Pancreas (tissue), 10 donors: ENCODE measurements around the gene FTCDNL1. TPM values are rescaled to one million over a fixed set of nuclear protein-coding genes. Genes with fewer than 3 reads are reported as not detected.

Experiments
- ATAC-seq, 4 donors: fragments of 200-7000 bp; cut with Tn5 transposase; one replicate each; pipeline versions ENCODE4 v1.8.0 to v1.9.1; 2020; ENCODE audit warnings: mild to moderate bottlenecking in 4 of 4, moderate library complexity in 4 of 4
- DNase-seq, 6 donors: peaks; one replicate each; pipeline ENCODE4 v3.0.0-alpha.2; 2020
- FAIRE-seq: peaks from 2 replicates; lab custom pipeline; 2012; peaks lifted over from hg19 to GRCh38; lab: Jason Lieb, UNC
- H3K27ac ChIP-seq, 4 donors: fragments of 200-600 bp; sonication (generic); 1 replicate in 3 of 4; 2 replicates in 1 of 4; pipeline versions ENCODE4 v1.5.0 to v1.8.0; 2020
- H3K27me3 ChIP-seq, 4 donors: fragments of 200-600 bp; one replicate each; pipeline ENCODE4 v1.8.0; 2021
- H3K36me3 ChIP-seq, 3 donors: fragments of 200-600 bp; sonication (generic) in 1 of 3; one replicate each; pipeline versions ENCODE4 v1.5.0 to v1.8.0; 2020 to 2021
- H3K4me1 ChIP-seq, 3 donors: fragments of 200-600 bp; one replicate each; pipeline ENCODE4 v1.8.0; 2021
- H3K4me3 ChIP-seq, 4 donors: fragments of 200-600 bp; sonication (generic) in 2 of 4; one replicate each; pipeline versions ENCODE4 v1.5.0 to v1.8.0; 2020 to 2021
- H3K9me3 ChIP-seq, 4 donors: fragments of 200-600 bp; one replicate each; pipeline ENCODE4 v1.8.0; 2021
- WGBS, 2 donors: extraction: QIAGEN DNeasy Blood & Tissue Kit; methylation state at CpG; one replicate each; pipeline ENCODE4 v1.1.7; 2013; 5-methylcytosine and 5-hydroxymethylcytosine counted together
- intact Hi-C, 3 donors: fragments of 100-400 bp; cut with DNase I; formaldehyde crosslinking; loops; one replicate each; pipeline versions ENCODE4 v1.11.1 to v1.14.2; 2022
- polyA plus RNA-seq, 2 donors: library from polyadenylated mRNA; stranded (reverse); fragments of 200-250 nt; gene quantifications; one replicate each; pipeline ENCODE4 v1.2.3, GENCODE V29; 2013
- total RNA-seq, 6 donors: library from RNA; stranded (reverse); fragmentation: NEBNext Ultra II Directional in 4 of 6; extraction: Animal tissue kit (Norgen Biotek cat#: 25700) in 4 of 6; gene quantifications; one replicate each; pipeline versions ENCODE4 v1.2.1 to v1.2.4, GENCODE V29; 2021 to 2023
- TF ChIP-seq, protein P1 (sequence below), 4 donors: fragments of 200-600 bp; sonication (generic) in 3 of 4; IDR thresholded peaks; one replicate each; pipeline versions ENCODE4 v1.5.0 to v1.8.0; 2021; ENCODE audit warnings: antibody characterized with exemption in 4 of 4
- donor health status: healthy with polysubstance abuse.
- donor health status: DM: no; HTN: no; CAD: no; lungs with moderate emphysema.
- donor health status: DM: no; HTN: no; CAD: no.
- donor health status: control.
- donor health status: control.
- donor health status: Bipolar disorder and iron deficiency.
- donor health status: DM: yes; HTN: yes; CAD: no.
- donor health status: DM: no; HTN: no; CAD: no.
- donor health status: DM: no; HTN: no; CAD: no.
- donor health status: DM: yes; HTN: yes; CAD: no.

Gene FTCDNL1
- total and polyA plus RNA-seq, 8 donors: 0.53 to 3.2 (median 1.4) TPM

DNA sequence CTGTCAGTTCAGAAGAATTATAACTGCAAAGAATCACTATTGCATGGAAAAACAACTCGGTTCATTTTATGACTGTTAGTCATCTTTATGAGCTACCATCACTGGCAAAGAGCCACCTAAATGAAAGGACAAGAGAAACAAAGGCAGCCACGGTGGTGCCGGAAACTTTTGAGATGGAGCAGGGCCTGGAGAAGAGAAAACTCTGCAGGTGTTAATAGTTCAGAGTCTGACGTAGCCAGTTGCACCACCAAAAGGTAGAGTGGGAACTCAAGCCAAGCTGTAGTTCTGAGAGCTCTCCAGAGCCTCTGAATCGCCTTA lies 110.9 kb downstream of the FTCDNL1 start:
- intact Hi-C loops: no loop called here
- 28% methylated on average over 5 of the region's 5 CpGs for WGBS, 2 donors
- FAIRE-seq (no peak), DNase-seq (no peak), ATAC-seq (no peak)
- peaks cover 0 to 17% (median 0%) of the 10 kb centered on the region in 3 donors for H3K4me1 ChIP-seq
- H3K27me3 ChIP-seq: peaks cover 0 to 3% (median 0%) of the 10 kb centered on the region in 4 donors
- no peaks in the 10 kb centered on the region for H3K36me3 ChIP-seq
- no peak overlapping the region for H3K27ac ChIP-seq
- TF ChIP-seq, protein P1, sequence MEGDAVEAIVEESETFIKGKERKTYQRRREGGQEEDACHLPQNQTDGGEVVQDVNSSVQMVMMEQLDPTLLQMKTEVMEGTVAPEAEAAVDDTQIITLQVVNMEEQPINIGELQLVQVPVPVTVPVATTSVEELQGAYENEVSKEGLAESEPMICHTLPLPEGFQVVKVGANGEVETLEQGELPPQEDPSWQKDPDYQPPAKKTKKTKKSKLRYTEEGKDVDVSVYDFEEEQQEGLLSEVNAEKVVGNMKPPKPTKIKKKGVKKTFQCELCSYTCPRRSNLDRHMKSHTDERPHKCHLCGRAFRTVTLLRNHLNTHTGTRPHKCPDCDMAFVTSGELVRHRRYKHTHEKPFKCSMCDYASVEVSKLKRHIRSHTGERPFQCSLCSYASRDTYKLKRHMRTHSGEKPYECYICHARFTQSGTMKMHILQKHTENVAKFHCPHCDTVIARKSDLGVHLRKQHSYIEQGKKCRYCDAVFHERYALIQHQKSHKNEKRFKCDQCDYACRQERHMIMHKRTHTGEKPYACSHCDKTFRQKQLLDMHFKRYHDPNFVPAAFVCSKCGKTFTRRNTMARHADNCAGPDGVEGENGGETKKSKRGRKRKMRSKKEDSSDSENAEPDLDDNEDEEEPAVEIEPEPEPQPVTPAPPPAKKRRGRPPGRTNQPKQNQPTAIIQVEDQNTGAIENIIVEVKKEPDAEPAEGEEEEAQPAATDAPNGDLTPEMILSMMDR (IDR thresholded peaks at IDR 0.05): no peak
- H3K9me3 ChIP-seq: no peaks in the 10 kb centered on the region
- no peak overlapping the region for H3K4me3 ChIP-seq

DNA sequence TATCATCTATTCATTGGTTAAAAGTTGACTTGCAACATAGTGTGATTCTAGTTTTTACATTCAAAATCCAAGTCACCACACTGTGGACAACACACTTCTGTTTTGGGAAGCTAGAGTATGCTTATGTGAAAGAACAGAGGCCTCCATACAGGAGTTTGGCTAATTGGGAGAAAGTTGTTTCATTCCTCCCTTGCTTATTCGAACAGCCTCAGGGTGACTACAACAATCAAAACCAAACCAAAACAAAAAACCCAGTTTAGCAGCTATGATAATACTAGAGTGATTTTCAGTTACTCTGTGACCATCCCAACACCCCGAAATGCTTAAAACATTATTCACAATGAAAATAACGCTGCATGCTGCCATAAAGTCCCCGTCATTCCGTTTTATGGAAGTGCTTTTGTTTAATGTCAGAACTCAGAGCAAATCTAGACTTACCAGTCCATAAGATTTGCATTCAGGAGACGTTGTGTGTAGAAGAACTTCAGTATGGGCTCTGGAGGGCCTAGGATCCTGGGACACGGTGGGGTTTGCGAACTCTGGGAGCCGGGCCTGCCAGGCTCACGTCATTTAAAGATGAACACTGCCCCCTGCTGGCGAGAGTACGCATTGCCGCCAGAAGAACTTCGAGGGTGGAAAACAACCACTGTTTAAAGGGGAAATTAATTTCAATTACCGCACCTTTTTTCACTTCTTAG lies 111.4 kb downstream of the FTCDNL1 start:
- Histone ChIP-seq H3K4me1 (peaks cover 0 to 17% (median 0%) of the 10 kb centered on the region in 3 donors), H3K4me3 (no peak overlapping the region), H3K9me3 (no peaks in the 10 kb centered on the region), H3K36me3 (no peaks in the 10 kb centered on the region), H3K27ac (no peak overlapping the region), H3K27me3 (peaks cover 0 to 3% (median 0%) of the 10 kb centered on the region in 4 donors)
- ATAC-seq: peak; percentile 56 to 89 (median 81)
- WGBS, 2 donors: 29 to 31% methylated on average over 15 of the region's 15 CpGs
- FAIRE-seq: no peak
- TF ChIP-seq, protein P1 (IDR thresholded peaks at IDR 0.05): peak; percentile 84 to 98 (median 88)
- DNase-seq: peak; percentile 20 to 90 (median 64)
- intact Hi-C loops: loop anchor here in 1 of 3 donors (5.0 kb wide), 1 partner anchor 1427 kb away; no protein-coding TSS in a partner anchor

DNA sequence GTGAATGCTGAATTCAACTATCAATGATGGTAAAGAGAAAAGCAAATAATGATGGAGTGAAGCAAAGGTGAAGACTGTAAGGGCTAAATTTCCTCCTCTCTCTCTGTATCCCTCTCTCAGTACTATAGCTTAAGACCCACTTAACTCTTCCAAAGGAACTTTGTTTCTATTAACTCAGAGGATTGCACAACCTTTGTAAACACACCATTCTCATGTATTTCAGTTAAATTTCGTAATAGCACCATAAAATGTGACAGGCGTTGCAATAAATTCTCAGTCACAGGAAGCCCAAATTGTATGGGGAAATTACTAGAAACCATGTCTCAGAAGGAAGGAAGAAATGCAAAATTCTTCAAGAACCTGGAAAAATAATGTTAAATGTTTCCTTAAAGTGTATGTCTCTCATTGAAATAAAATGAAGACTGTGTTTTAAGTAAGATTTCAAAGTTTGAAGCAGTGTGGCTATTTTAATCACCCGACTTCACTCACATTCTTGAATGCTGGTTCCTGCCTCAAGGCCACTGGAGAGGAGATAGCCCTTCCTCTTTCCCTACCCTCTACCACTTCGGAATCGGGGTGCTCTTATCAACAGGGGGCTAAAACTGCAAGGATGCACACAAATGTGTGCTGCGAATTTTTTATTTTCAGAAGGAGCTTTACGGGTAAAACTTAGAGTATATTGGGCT lies 112.1 kb downstream of the FTCDNL1 start:
- intact Hi-C loops: loop anchor here in 1 of 3 donors (5.0 kb wide), 1 partner anchor 1427 kb away; no protein-coding TSS in a partner anchor
- ATAC-seq (peak in 2 of 4 donors; percentile 57 to 61), DNase-seq (no peak), FAIRE-seq (peak; percentile 43)
- Histone ChIP-seq H3K4me1 (peaks cover 0 to 17% (median 0%) of the 10 kb centered on the region in 3 donors), H3K27me3 (peaks cover 0 to 3% (median 0%) of the 10 kb centered on the region in 4 donors), H3K4me3 (no peak overlapping the region), H3K9me3 (no peaks in the 10 kb centered on the region), H3K27ac (no peak overlapping the region), H3K36me3 (no peaks in the 10 kb centered on the region)
- WGBS, 2 donors: 50 to 55% methylated on average over 7 of the region's 7 CpGs
- TF ChIP-seq, protein P1 (IDR thresholded peaks at IDR 0.05): no peak

DNA sequence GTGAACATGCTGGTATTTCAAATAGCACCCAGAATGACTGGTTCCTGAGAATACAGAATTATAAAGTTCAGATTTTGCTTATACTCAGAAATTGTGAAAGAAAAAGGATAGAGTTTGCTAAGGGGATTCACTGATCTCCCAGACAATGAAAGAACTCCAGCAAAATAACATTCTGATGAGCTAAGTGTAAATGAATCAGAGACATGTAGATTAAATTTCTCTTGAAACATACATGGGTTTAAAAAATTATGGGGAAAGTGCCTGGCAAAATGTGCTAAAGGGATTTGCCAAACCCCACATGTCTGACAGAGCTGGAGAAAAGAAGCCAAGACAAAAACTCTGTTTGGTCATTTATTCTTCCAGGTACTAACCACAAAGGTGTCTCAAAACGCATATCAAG lies 116.3 kb downstream of the FTCDNL1 start:
- no peak for DNase-seq
- Histone ChIP-seq H3K27me3 (peaks cover 0 to 3% (median 0%) of the 10 kb centered on the region in 4 donors), H3K9me3 (no peaks in the 10 kb centered on the region), H3K27ac (no peak overlapping the region), H3K4me1 (peaks cover 0 to 11% (median 0%) of the 10 kb centered on the region in 3 donors), H3K4me3 (no peak overlapping the region), H3K36me3 (no peaks in the 10 kb centered on the region)
- 39 to 44% methylated on average over 1 of the region's 1 CpG for WGBS, 2 donors
- TF ChIP-seq, protein P1 (IDR thresholded peaks at IDR 0.05): no peak
- intact Hi-C loops: loop anchor here in 1 of 3 donors (5.0 kb wide), 1 partner anchor 1422 kb away; no protein-coding TSS in a partner anchor
- no peak for ATAC-seq
- FAIRE-seq: no peak
